Stimulated activated naive B cell treated with anti-CD40 and anti-IgM and Interleukin-4, amounts not matched to agents 10 μg/mL and 1 μg/mL and 100 μg/mL, for 72 hours (primary cell): ENCODE data around the gene BABAM2.
"Not testable (repeated sequence)": the region's sequence is repeated elsewhere in the genome, so short reads cannot be mapped to it uniquely, and the experiment has no call there.

Experiments
- ATAC-seq, 2 donors: fragments of 150-1000 bp; cut with Tn5 transposase; replicated peaks; 2 replicates each; pipeline ENCODE4 v1.10.0; 2021; ENCODE audit warnings: moderate library complexity in 1 of 2
- DNase-seq: peaks from one replicate; pipeline ENCODE4 v3.0.0; 2021
- H3K27ac Mint-ChIP-seq: one replicate; pipeline ENCODE4 v1.8.0; 2022; ENCODE audit warnings: mild to moderate bottlenecking, mixed read lengths
- H3K27me3 Mint-ChIP-seq, 2 donors: one replicate each; pipeline ENCODE4 v1.8.0; 2022; ENCODE audit warnings: mixed read lengths in 2 of 2
- H3K36me3 Mint-ChIP-seq, 2 donors: one replicate each; pipeline ENCODE4 v1.8.0; 2022; ENCODE audit warnings: mixed read lengths in 2 of 2, mild to moderate bottlenecking in 1 of 2
- H3K4me1 Mint-ChIP-seq, 2 donors: one replicate each; pipeline ENCODE4 v1.8.0; 2022; ENCODE audit warnings: mixed read lengths in 2 of 2, mild to moderate bottlenecking in 1 of 2
- H3K4me3 Mint-ChIP-seq, 2 donors: one replicate each; pipeline ENCODE4 v1.8.0; 2022; ENCODE audit warnings: mild to moderate bottlenecking in 2 of 2, mixed read lengths in 2 of 2, moderate library complexity in 1 of 2
- H3K9me3 Mint-ChIP-seq, 2 donors: one replicate each; pipeline ENCODE4 v1.8.0; 2022; ENCODE audit warnings: mixed read lengths in 2 of 2, mild to moderate bottlenecking in 1 of 2

The BABAM2 gene

DNA sequence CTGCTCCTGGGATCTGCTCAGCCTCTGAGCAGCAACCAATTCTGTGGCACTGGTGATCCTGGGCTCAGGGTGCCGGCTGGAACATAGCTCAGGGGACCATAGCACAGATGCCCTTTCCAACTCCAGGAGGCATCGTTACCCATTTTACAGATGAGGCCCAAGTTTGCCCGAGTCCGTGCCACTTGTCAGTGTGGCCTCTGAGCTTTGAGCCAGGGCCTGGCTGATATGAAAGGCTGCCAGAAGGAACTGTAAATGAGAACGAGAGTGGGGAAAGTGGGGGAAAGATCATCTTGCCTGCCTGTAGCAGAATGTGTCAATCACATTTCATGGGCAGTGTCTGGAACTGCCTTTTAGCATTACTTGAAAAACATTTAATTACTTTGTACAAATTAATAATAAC is 478.8 kb downstream of the BABAM2 start:
- H3K4me1 Mint-ChIP-seq: peaks cover 3 to 18% of the 10 kb centered on the region in 2 donors
- H3K4me3 Mint-ChIP-seq: no peak overlapping the region
- ATAC-seq: peak in 1 of 2 donors; percentile 24
- H3K27ac Mint-ChIP-seq: no peak overlapping the region
- H3K9me3 Mint-ChIP-seq: no peaks in the 10 kb centered on the region
- no peaks in the 10 kb centered on the region for H3K36me3 Mint-ChIP-seq
- peaks cover 19 to 27% of the 10 kb centered on the region in 2 donors for H3K27me3 Mint-ChIP-seq
- no peak for DNase-seq

DNA sequence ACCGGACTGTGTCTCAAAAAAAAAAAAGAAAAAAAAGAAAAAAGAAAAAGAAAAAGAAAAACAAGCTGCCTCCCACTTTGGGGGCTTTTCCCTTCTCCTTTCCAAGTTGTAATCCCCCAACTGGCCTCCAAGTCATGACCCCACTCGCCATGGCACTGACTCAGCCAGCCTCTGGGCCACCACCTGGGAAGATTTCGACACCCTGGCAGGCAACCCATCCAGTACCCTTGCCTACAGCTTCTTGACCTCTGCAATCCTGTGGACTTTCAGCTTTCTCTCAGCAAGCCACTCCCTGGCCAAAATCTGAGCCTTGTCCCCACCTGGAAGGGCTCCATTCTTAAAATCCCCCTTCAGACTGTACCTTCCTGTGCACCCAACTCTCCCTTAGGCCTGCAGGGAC is 479.8 kb downstream of the BABAM2 start:
- Mint-ChIP-seq H3K36me3 (no peaks in the 10 kb centered on the region), H3K27me3 (peaks cover 19 to 27% of the 10 kb centered on the region in 2 donors), H3K27ac (no peak overlapping the region), H3K4me3 (no peak overlapping the region), H3K4me1 (peaks cover 3 to 17% of the 10 kb centered on the region in 2 donors), H3K9me3 (no peaks in the 10 kb centered on the region)
- ATAC-seq: no peak
- no peak for DNase-seq

DNA sequence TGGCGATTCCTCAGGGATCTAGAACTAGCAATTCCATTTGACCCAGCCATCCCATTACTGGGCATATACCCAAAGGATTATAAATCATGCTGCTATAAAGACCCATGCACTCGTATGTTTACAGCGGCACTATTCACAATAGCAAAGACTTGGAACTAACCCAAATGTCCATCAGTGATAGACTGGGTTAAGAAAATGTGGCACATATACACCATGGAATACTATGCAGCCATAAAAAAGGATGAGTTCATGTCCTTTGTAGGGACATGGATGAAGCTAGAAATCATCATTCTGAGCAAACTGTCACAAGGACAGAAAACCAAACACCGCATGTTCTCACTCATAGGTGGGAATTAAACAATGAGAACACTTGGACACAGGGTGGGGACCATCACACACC is 481.2 kb downstream of the BABAM2 start:
- not testable (repeated sequence) for H3K36me3 Mint-ChIP-seq, H3K4me3 Mint-ChIP-seq

DNA sequence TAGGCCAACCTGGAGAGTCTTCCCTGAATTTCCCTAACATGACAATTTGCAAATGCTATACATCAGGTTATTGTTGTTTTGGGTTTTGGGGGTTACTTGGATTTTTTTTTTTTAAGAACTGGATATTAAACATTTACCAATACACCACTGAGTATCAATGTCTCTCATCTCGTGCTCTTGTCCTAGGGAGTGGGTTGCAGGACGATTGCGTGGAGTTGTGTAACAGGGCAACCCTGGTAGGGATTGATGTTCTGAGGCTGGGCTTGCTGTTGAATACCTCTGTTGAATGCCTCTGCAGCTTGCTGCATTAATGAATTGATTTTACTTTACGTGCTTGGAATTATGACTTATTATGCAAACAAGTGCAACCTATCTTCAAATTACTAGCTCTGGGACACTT is 483.3 kb downstream of the BABAM2 start:
- no peak for ATAC-seq
- Mint-ChIP-seq H3K36me3 (no peaks in the 10 kb centered on the region), H3K4me1 (peaks cover 2 to 9% of the 10 kb centered on the region in 2 donors), H3K4me3 (no peak overlapping the region), H3K9me3 (no peaks in the 10 kb centered on the region), H3K27me3 (peaks cover 8 to 12% of the 10 kb centered on the region in 2 donors), H3K27ac (no peak overlapping the region)
- no peak for DNase-seq

More for the DNA sequence above, 481.2 kb downstream of the BABAM2 start:
- ATAC-seq, H3K9me3 Mint-ChIP-seq, H3K27ac Mint-ChIP-seq, DNase-seq: not testable (repeated sequence)
- H3K27me3 Mint-ChIP-seq: peaks cover 16 to 19% of the 10 kb centered on the region in 2 donors
- H3K4me1 Mint-ChIP-seq: peaks cover 2 to 12% of the 10 kb centered on the region in 2 donors

DNA sequence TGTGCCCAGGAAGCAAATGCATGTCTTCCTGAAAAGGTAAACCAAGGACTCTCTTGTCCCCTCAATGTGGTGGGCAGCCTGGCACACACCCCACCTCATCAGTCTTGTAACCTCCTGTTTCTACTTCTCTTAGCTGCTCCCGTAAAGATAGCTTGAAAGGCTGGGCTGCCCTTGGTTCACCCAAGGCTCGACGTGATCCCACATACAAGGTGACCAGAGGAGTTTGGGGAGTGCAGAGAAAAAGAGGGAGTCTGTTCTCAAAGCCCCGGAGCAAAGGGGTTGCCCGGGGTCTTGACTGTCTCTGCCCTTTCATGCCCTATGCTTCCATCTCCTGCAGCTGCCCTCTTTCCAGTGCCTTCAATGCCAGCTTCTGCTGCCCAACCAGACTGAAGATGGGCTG is 483.8 kb downstream of the BABAM2 start:
- H3K4me1 Mint-ChIP-seq: peaks cover 6 to 10% of the 10 kb centered on the region in 2 donors
- no peak overlapping the region for H3K4me3 Mint-ChIP-seq
- no peak overlapping the region for H3K27ac Mint-ChIP-seq

DNA sequence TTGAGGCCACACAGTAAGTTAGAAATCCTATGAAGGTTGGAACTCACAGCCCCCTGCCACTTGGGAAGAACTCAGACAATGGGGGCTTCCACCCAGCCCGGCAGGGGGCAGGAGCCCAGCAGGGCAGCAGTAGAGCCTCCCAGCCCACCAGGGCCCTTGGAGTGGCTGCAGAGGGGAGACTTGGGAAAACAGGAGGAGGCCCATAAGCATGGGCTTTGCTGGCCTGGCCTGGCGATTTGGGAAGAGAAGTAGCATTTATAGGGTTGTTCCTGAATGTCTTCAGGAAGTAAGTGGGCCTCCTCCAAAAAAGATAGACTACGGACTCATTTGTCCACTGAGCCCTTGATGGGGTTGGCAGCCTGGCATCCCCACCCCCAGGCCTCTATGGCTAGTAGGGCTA is 484.7 kb downstream of the BABAM2 start:
- H3K4me3 Mint-ChIP-seq: no peak overlapping the region
- no peaks in the 10 kb centered on the region for H3K9me3 Mint-ChIP-seq
- peaks cover 8 to 14% of the 10 kb centered on the region in 2 donors for H3K27me3 Mint-ChIP-seq
- no peaks in the 10 kb centered on the region for H3K36me3 Mint-ChIP-seq
- ATAC-seq (no peak), DNase-seq (no peak)
- peak overlapping the region; percentile 42 for H3K27ac Mint-ChIP-seq
- H3K4me1 Mint-ChIP-seq: peaks cover 8 to 12% of the 10 kb centered on the region in 2 donors

More for the DNA sequence above, 483.8 kb downstream of the BABAM2 start:
- H3K36me3 Mint-ChIP-seq: no peaks in the 10 kb centered on the region
- no peak for ATAC-seq
- no peak for DNase-seq
- H3K9me3 Mint-ChIP-seq: no peaks in the 10 kb centered on the region
- H3K27me3 Mint-ChIP-seq: peaks cover 8 to 14% of the 10 kb centered on the region in 2 donors

DNA sequence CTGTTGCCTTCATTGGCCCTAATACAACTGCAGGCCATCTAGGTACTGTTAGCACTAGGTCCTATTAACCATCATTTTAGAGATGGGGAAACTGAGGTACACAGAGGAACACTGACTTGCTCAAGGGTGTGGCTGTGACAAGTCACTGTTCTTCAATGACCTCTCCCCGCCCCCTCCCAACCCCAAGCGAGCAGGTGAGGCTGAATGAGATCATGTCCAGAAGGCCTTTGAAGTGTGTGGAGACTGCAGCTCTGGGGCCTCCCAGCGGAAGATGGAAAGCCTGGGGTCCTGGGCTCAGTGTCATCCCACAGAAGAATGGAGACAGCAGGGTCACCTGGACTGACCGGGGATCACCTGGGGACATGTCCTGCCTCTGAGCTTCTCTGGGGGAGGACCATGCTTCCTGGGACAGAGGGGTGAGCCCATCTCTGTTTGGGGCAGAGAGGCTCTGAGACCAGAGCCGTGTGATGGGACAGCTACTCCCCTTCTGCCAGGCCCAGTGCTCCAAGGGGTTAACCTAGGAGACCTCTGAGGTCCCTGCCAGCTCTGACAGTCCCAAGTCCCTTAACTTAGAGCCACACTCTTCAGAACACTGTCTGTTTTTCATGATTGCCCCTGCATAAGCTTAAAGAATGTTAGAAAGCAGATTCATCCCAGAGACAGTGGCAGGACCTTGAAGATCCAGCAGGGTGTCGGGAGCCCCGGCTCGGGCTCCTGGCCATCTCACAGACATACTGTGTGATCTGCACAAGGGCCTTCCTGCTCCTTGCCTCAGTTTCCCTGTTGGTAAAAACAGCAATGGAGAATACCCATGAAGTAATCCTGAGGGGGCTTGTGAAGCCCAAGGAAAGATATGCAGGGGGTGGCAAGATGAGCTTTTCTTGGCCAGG is 485.5 kb downstream of the BABAM2 start:
- DNase-seq: no peak
- no peak overlapping the region for H3K4me3 Mint-ChIP-seq
- peaks cover 8 to 12% of the 10 kb centered on the region in 2 donors for H3K4me1 Mint-ChIP-seq
- ATAC-seq: no peak
- H3K36me3 Mint-ChIP-seq: no peaks in the 10 kb centered on the region
- H3K27ac Mint-ChIP-seq: no peak overlapping the region
- H3K27me3 Mint-ChIP-seq: peaks cover 8 to 10% of the 10 kb centered on the region in 2 donors
- H3K9me3 Mint-ChIP-seq: no peaks in the 10 kb centered on the region

DNA sequence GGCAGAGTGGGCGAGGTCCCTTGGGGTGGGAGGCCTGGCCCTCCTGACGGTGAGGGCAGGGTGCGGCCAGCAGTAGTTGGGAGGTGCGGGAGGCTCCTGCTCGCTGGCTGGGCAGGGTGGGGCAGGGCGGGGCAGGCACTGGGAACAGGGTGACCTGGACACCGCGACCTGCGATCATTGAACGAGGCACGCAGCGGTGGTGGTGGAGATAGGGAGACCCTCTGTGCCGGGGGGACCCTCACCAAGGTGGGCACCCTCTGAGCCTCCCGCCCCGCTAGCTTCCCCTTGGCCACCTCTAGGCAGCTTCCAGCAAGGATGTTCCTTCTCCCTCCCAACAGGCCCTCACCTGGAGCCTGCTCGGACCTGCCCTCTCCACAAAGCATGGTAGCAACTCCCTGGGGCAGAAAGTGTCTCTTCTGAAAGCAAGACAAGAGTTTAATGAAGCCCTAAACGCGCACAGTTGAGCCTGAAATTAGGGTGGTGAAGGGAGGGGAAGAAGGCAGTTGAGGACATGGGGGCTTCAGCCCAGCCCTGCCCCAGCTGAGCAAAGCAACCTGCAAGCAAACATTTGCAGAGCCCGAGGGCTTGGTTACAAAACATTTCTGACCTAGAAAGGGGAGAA is 486.8 kb downstream of the BABAM2 start:
- H3K27me3 Mint-ChIP-seq: peaks cover 8 to 10% of the 10 kb centered on the region in 2 donors
- H3K36me3 Mint-ChIP-seq: no peaks in the 10 kb centered on the region
- H3K4me1 Mint-ChIP-seq: peaks cover 12% of the 10 kb centered on the region in 2 donors
- no peak overlapping the region for H3K27ac Mint-ChIP-seq
- DNase-seq (no peak), ATAC-seq (no peak)
- H3K4me3 Mint-ChIP-seq: no peak overlapping the region
- no peaks in the 10 kb centered on the region for H3K9me3 Mint-ChIP-seq

DNA sequence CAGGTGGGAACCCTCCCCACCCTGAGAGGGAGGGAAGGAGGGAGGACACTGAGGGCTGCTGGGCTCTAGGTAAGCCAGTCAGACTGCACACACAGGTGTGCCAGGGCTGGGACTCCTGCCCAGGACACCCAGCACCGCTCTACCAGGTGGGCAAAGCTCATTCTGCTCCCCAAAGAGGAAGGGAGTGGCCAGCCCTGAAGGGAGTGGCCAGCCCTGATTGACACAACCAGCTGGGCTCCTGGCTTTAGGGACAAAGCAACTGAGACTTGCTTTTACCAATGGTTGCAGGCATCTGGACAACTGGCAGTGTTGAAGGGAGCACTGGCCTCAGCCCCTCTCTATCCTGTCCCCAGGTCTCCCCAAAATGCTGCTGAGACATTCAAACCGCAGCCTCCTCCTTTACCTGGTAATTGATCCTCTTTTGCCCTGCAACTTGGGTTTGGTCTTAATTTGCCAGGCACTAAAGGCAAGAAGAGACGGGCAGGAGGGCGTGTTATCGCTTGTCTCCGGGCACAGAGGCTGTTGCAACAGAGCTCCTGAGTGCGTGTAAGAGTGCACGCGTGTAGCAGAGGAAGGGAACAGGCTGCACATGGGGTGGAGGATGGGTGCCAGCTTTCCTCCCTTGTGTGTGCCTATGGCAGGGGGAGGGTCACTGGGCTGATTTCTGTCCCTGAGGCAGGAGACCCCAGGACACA is 487.6 kb downstream of the BABAM2 start:
- Mint-ChIP-seq H3K27ac (no peak overlapping the region), H3K4me3 (no peak overlapping the region), H3K9me3 (no peaks in the 10 kb centered on the region), H3K36me3 (no peaks in the 10 kb centered on the region), H3K27me3 (peaks cover 0 to 10% of the 10 kb centered on the region in 2 donors), H3K4me1 (peaks cover 12 to 16% of the 10 kb centered on the region in 2 donors)
- DNase-seq (no peak), ATAC-seq (no peak)

DNA sequence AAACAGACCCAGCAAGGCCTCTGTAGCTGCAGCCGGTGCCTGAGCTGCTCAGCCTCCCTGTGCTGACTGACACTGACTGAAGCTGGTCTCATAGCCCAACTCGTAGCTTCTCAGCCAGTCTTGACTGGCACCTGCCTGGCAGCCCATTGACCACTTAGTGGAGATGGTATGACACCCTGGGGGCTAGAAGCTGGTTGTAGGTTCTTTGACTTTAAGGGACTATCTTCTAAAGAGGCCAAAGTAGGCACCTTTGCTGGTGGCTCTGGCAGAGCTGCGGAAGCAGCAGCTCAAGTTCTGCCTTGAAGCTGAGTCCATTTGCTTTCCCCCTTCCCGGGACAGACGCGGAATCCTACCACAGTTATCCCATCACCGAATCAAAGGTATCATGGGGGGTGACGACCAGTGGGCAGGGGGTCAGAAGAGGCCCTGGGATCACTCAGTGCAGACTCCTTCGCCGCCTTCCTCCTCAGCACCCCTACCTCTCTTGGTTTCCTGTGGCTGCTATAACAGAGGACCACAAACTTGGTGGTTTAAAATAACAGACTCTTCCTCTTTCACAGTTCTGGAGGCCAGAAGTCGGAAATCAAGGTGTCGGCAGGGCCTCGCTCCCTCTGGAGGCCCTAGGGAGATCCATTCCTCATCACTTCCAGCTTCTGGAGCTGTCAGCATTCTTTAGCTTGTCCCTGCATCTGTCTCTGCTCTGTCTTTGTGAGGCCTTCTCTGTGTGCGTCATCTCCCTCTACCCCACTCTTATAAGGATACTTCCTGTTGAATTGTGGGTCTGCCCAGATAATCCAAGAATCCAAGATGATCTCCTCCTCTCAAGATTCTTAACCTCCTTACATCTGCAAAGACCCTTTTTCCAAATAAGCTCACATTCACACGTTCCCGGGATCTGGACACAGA is 488.4 kb downstream of the BABAM2 start:
- Mint-ChIP-seq H3K4me1 (peaks cover 12 to 18% of the 10 kb centered on the region in 2 donors), H3K27ac (peak overlapping the region; percentile 62), H3K27me3 (peaks cover 0 to 10% of the 10 kb centered on the region in 2 donors), H3K36me3 (no peaks in the 10 kb centered on the region), H3K4me3 (no peak overlapping the region), H3K9me3 (no peaks in the 10 kb centered on the region)
- DNase-seq: no peak
- peak; percentile 45 to 49 for ATAC-seq

DNA sequence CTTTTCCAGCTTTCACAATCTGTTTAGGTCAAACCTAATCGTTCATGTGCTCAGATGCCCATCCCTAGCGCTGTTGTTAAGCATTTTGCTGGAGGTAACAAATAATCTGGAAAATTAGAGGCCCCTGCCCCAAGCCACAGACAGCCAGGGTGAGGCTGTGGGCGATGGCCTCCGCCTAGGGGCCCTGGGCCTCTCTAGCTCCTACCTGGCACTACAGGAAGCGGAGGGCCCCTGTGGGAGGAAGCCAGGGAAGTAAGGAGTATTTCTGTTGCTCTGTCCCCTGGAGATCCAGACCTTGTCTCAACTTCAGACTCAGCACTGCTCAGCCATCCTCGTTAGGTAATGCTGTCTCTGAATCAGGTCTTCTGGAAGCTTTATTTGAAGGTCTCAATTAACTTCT is 489.7 kb downstream of the BABAM2 start:
- H3K4me1 Mint-ChIP-seq: peaks cover 12 to 18% of the 10 kb centered on the region in 2 donors

DNA sequence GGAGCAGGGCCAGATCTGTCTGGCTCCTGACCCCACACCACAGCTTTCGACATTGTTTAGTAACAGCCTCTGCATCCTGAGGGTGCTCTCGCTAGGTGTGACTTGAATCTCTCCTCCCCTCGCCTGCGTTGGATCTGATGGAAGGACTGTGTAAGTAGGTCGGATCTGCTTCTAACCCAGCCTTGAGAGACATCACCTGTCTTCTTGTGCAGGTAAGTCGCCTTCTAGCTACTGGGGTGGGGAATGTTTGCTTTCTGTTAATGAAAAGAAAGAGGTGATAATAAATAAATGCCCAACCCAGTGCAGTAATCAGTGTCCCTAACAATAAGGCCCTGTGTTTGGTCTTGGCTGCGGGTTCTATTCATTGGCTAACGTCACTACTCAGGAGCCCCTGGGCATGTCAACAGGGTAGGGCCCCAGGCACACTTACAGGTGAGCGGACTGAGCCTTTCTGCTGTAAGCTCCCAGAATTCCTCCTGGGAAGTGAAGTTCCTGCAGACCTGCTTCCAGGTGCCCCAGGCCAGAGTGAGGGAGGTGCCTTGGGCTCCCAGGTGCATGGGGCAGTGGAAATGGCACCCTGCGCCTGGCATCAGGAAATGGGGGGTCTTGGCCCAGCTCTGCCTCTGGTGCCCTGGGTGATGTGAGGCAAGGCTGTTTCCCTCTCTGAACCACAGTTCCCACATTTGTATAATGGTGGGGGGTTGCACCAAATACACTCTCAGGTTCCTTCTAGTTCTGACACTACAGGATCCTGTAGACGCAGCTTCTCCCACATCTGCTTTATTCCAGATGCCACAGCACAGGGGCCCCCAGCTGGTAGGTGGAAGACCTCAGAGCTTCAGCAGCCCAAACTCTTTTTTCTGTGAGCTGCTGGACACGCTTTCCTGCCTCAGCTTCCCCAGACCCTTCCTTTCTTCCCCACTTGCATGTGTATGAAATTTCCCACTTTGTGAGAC is 491.0 kb downstream of the BABAM2 start:
- Mint-ChIP-seq H3K9me3 (no peaks in the 10 kb centered on the region), H3K27ac (no peak overlapping the region), H3K4me3 (no peak overlapping the region), H3K36me3 (no peaks in the 10 kb centered on the region), H3K4me1 (peaks cover 12 to 18% of the 10 kb centered on the region in 2 donors), H3K27me3 (peaks cover 0 to 10% of the 10 kb centered on the region in 2 donors)
- peak in 1 of 2 donors; percentile 53 for ATAC-seq
- no peak for DNase-seq

More for the DNA sequence above, 489.7 kb downstream of the BABAM2 start:
- no peak overlapping the region for H3K4me3 Mint-ChIP-seq
- no peak for ATAC-seq
- no peaks in the 10 kb centered on the region for H3K36me3 Mint-ChIP-seq
- H3K9me3 Mint-ChIP-seq: no peaks in the 10 kb centered on the region
- H3K27me3 Mint-ChIP-seq: peaks cover 0 to 10% of the 10 kb centered on the region in 2 donors
- no peak overlapping the region for H3K27ac Mint-ChIP-seq
- no peak for DNase-seq

DNA sequence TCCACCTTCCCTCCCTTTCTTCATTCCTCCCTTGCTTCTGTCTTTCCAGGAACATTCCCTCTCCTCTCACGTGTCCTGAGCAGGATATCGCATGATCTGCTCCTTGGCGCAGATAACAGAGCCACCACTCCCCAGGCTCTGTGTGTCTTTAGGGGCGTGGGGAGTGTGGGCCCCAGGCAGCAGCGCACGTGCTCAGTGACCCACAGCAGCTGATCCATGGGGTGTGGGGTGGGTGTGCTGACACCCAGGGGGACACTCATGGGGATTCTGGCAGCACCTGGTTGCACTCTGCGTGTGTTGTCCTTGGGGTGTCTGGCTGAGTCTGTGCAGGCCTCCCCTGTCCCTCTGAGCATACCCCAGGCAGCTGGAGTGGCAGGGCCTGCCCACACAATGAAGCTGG is 492.2 kb downstream of the BABAM2 start:
- no peak for DNase-seq
- ATAC-seq: no peak
- Mint-ChIP-seq H3K27ac (no peak overlapping the region), H3K36me3 (no peaks in the 10 kb centered on the region), H3K4me3 (no peak overlapping the region), H3K4me1 (peaks cover 17 to 23% of the 10 kb centered on the region in 2 donors), H3K9me3 (no peaks in the 10 kb centered on the region), H3K27me3 (peaks cover 0 to 7% of the 10 kb centered on the region in 2 donors)
